ENCODE results near the gene KLHDC9.
A peak's percentile ranks its signal among the peaks of the same experiment; 100 is the strongest.

DNA sequence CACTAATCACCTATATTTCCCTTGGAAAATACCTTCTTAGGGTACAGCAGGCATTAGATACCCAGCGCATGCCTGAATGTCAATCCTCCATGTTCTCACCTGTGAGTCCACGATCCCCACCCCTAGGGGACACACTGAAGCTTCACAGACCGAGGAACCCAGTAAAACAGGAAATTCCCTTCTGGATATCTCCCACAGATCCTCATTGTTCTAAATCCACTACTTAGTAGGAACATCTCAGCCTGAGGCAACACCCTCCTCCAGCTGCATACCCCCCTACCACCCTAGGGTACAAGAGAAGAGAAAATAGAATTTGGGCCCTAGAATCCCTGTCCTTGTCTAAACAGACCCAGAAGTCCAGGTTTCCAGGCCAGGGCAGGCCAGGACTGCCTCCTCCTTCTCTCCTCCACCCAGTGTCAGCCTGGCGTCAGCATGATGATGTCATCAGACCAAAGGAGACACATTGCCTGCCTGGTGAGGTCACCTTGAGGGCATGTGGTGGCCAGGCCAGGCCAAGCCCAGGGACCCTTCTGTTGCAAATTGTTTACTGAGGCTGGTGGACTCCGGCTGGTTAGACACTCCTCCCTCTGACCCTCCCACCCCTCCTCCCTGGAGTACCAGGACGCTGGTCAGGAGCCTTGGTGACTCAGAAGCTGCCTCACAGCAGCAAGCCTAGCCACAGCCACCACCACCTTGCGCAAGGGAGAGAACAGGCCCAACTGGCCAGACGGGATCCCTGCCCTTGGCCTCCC, 15.0 kb upstream of the KLHDC9 start:
- TF ChIP-seq, protein P1, sequence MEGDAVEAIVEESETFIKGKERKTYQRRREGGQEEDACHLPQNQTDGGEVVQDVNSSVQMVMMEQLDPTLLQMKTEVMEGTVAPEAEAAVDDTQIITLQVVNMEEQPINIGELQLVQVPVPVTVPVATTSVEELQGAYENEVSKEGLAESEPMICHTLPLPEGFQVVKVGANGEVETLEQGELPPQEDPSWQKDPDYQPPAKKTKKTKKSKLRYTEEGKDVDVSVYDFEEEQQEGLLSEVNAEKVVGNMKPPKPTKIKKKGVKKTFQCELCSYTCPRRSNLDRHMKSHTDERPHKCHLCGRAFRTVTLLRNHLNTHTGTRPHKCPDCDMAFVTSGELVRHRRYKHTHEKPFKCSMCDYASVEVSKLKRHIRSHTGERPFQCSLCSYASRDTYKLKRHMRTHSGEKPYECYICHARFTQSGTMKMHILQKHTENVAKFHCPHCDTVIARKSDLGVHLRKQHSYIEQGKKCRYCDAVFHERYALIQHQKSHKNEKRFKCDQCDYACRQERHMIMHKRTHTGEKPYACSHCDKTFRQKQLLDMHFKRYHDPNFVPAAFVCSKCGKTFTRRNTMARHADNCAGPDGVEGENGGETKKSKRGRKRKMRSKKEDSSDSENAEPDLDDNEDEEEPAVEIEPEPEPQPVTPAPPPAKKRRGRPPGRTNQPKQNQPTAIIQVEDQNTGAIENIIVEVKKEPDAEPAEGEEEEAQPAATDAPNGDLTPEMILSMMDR (IDR thresholded peaks at IDR 0.05): peak in 1 of 6 experiments; percentile 12
- TF ChIP-seq POLR2A (IDR thresholded peaks at IDR 0.05): peak in 1 of 4 donors; percentile 58
- TF ChIP-seq POLR2AphosphoS5 (IDR thresholded peaks at IDR 0.05): peak; percentile 83 to 86
- TF ChIP-seq EP300 (IDR thresholded peaks at IDR 0.05): peak in 3 of 4 donors; percentile 14 to 92 (median 48)
